K562 (cell line): Measurements from ENCODE around the gene NUDT4B.
"Not testable (repeated sequence)": the region's sequence is repeated elsewhere in the genome, so short reads cannot be mapped to it uniquely, and the experiment has no call there.

Experiments used
- BMI1 ChIP-seq: fragments of 150-350 bp; IDR thresholded peaks from 2 replicates; pipeline ENCODE4 v1.6.1; 2014; ENCODE audit warnings: low read length
- SRSF3 ChIP-seq: fragments of 200-400 bp; formaldehyde crosslinking; IDR thresholded peaks from 2 replicates; pipeline ENCODE4 v1.6.1; 2016; ENCODE audit warnings: mild to moderate bottlenecking, low read length, moderate library complexity; ENCODE audit not compliant: insufficient read depth

DNA sequence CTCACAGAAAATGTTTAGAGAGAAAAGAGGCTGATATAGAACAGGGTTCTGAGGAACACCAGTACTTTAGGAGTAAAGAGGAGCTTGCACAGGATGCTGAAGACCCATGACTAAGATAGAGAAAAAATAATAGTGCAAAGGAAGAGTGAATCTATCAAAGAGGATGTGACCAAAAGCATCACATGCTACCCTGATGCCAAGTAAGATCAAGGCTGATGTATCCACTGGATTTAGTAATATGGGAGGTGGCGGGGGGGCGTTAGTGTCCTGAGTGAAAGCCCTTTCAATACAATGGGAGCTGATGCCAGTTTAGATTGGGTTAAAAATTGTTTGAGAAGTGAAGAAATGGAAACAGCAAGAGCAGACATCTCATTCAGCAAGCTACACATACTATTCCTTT lies 11.2 kb downstream of the NUDT4B start:
- not testable (repeated sequence) for TF ChIP-seq BMI1, SRSF3
